ENCODE results near the gene CRHR1. TPM values are rescaled to one million over a fixed set of nuclear protein-coding genes. Genes with fewer than 3 reads are reported as not detected.
A peak's percentile ranks its signal among the peaks of the same experiment; 100 is the strongest.

The CRHR1 gene
- total RNA-seq, 6 experiments from 2014 or later, result not detected

- no peaks in the 10 kb centered on the region for H3K36me3 ChIP-seq
- TF ChIP-seq, protein P1, sequence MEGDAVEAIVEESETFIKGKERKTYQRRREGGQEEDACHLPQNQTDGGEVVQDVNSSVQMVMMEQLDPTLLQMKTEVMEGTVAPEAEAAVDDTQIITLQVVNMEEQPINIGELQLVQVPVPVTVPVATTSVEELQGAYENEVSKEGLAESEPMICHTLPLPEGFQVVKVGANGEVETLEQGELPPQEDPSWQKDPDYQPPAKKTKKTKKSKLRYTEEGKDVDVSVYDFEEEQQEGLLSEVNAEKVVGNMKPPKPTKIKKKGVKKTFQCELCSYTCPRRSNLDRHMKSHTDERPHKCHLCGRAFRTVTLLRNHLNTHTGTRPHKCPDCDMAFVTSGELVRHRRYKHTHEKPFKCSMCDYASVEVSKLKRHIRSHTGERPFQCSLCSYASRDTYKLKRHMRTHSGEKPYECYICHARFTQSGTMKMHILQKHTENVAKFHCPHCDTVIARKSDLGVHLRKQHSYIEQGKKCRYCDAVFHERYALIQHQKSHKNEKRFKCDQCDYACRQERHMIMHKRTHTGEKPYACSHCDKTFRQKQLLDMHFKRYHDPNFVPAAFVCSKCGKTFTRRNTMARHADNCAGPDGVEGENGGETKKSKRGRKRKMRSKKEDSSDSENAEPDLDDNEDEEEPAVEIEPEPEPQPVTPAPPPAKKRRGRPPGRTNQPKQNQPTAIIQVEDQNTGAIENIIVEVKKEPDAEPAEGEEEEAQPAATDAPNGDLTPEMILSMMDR (IDR thresholded peaks at IDR 0.05), result no peak
- no peak for TF ChIP-seq POLR2A (IDR thresholded peaks at IDR 0.05)
- intact Hi-C loops (cut with DNase I), result loop anchor here in 1 of 2 donors (10.0 kb wide), 1 partner anchor 434 kb away; no protein-coding TSS in a partner anchor
- H3K27ac ChIP-seq, result no peak overlapping the region
- ATAC-seq, result no peak
- no peaks in the 10 kb centered on the region for H3K27me3 ChIP-seq
- H3K9me3 ChIP-seq, result no peaks in the 10 kb centered on the region
- no peaks in the 10 kb centered on the region for H3K4me1 ChIP-seq
- DNase-seq, result no peak
- H3K4me3 ChIP-seq, result no peak overlapping the region
- WGBS (ENCODE audit: insufficient coverage, low coverage, low lambda C conversion rate, missing lambda C conversion rate), result 56% methylated on average over 3 of the region's 8 CpGs
These were observed 54.7 kb downstream of the CRHR1 start for GRCh38 chr17:45838751-45839295.

DNA sequence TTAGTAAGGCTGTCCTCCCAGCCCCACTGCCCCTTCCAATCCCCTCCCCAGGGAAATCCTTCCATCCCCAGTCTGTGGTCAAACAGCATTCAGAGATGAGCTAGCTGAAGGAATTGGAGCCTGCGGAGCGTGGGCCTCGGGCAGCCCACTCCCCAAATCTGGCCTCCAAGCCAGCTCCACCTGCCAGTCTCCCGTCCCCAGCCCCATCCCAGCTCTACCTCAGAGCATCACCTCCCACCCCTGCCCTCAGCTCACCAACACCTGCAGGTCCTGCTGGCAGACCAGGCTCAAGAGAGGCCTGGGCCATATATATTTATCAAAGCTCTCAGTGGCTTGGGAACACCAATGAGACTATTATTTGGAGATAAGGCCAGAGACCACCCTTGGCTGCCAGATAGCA, 55.3 kb downstream of the CRHR1 start:
- ATAC-seq (no peak), DNase-seq (no peak)
- WGBS (ENCODE audit: insufficient coverage, low coverage, low lambda C conversion rate, missing lambda C conversion rate), result no CpG with 5 or more reads among the region's 4 CpGs
- intact Hi-C loops (cut with DNase I), result loop anchor here in 1 of 2 donors (10.0 kb wide), 1 partner anchor 435 kb away; no protein-coding TSS in a partner anchor
- no peaks in the 10 kb centered on the region for H3K4me1 ChIP-seq
- H3K27ac ChIP-seq, result no peak overlapping the region
- H3K4me3 ChIP-seq, result no peak overlapping the region
- no peaks in the 10 kb centered on the region for H3K27me3 ChIP-seq
- no peaks in the 10 kb centered on the region for H3K9me3 ChIP-seq
- TF ChIP-seq, protein P1 (IDR thresholded peaks at IDR 0.05), result no peak
- TF ChIP-seq POLR2A (IDR thresholded peaks at IDR 0.05), result no peak
- H3K36me3 ChIP-seq, result no peaks in the 10 kb centered on the region

GRCh38 chr17:45841186-45841585, 57.1 kb downstream of the CRHR1 start:
- H3K27me3 ChIP-seq, result no peaks in the 10 kb centered on the region
- no peaks in the 10 kb centered on the region for H3K4me1 ChIP-seq
- DNase-seq (no peak), ATAC-seq (no peak)
- TF ChIP-seq, protein P1 (IDR thresholded peaks at IDR 0.05), result no peak
- no peak for TF ChIP-seq POLR2A (IDR thresholded peaks at IDR 0.05)
- H3K36me3 ChIP-seq, result no peaks in the 10 kb centered on the region
- WGBS (ENCODE audit: insufficient coverage, low coverage, low lambda C conversion rate, missing lambda C conversion rate), result 76% methylated on average over 9 of the region's 9 CpGs
- H3K9me3 ChIP-seq, result no peaks in the 10 kb centered on the region
- intact Hi-C loops (cut with DNase I), result no loop called here
- no peak overlapping the region for H3K27ac ChIP-seq
- no peak overlapping the region for H3K4me3 ChIP-seq

DNA sequence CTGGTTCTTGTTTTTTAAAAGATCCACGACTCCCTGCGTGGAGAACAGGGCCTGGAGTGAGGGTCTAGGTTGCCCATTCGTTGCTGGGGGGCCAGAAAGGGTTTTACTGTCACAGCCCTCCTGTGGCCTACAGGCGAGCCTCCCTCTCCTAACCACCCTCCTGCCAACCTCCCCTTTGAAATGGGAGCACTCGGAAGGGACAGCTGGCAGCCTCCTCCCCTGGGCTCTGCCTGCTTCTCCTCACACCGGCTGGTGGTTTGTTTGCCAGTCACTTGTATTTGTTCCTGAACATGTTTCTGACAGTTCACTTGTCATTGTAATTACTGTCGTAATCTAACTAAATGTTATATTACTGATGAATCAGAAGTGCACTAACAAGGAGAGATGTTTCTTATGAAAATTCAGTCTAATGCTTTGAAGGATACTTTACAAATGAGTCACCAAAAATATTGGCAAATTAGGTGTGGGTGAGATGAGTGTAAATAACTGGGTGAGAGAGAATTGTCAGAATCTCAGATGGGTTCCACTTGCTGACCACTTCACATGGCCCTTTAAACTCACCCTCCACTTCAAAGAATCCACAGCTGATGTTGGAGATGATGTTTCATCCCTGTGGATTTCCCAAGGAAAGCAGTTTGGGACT, 57.9 kb downstream of the CRHR1 start:
- DNase-seq (peak in 1 of 3 donors; percentile 19), ATAC-seq (no peak)
- H3K4me3 ChIP-seq, result no peak overlapping the region
- H3K27ac ChIP-seq, result no peak overlapping the region
- TF ChIP-seq, protein P1 (IDR thresholded peaks at IDR 0.05), result no peak
- no peak for TF ChIP-seq POLR2A (IDR thresholded peaks at IDR 0.05)
- H3K36me3 ChIP-seq, result no peaks in the 10 kb centered on the region
- H3K27me3 ChIP-seq, result no peaks in the 10 kb centered on the region
- no peaks in the 10 kb centered on the region for H3K9me3 ChIP-seq
- intact Hi-C loops (cut with DNase I), result no loop called here
- WGBS (ENCODE audit: insufficient coverage, low coverage, low lambda C conversion rate, missing lambda C conversion rate), result 41% methylated on average over 7 of the region's 7 CpGs
- H3K4me1 ChIP-seq, result no peaks in the 10 kb centered on the region

Measured in right lobe of liver (tissue), 6 donors.